Neural progenitor cell (in vitro differentiated cells): ENCODE measurements around the gene DSCAML1.

Experiments
- CTCF ChIP-seq: fragments of 200-600 bp; sonication (generic); IDR thresholded peaks from 2 replicates; pipeline ENCODE4 v1.5.1; 2017; ENCODE audit warnings: antibody characterized with exemption, mild to moderate bottlenecking
- EZH2 ChIP-seq: fragments of 200-600 bp; sonication (generic); IDR thresholded peaks from 2 replicates; pipeline ENCODE4 v1.6.1; 2017; ENCODE audit warnings: antibody characterized with exemption, mild to moderate bottlenecking, moderate library complexity
- EZH2phosphoT487 ChIP-seq: fragments of 200-600 bp; sonication (generic); IDR thresholded peaks from 2 replicates; pipeline ENCODE4 v1.6.1; 2017; ENCODE audit warnings: antibody characterized with exemption

GRCh38 chr11:117382746-117383145 lies 414.3 kb downstream of the DSCAML1 start:
- TF ChIP-seq EZH2phosphoT487 (no peak), CTCF (no peak), EZH2 (no peak)
